Right atrium auricular region (tissue), 2 donors: Measurements from ENCODE around the gene CLUH. TPM values are rescaled to one million over a fixed set of nuclear protein-coding genes. Genes with fewer than 3 reads are reported as not detected.
"Not testable (repeated sequence)": the region's sequence is repeated elsewhere in the genome, so short reads cannot be mapped to it uniquely, and the experiment has no call there.

ENCODE experiments used
- DNase-seq: peaks from one replicate; pipeline ENCODE4 v3.0.0-alpha.2; 2019; ENCODE audit warnings: low spot score
- H3K27ac ChIP-seq, 2 donors: fragments of 200-600 bp; sonication (generic); 1 replicate in 1 of 2; 2 replicates in 1 of 2; pipeline ENCODE4 v1.5.1; 2016 to 2019
- H3K27me3 ChIP-seq, 2 donors: fragments of 200-600 bp; sonication (generic); one replicate each; pipeline versions ENCODE4 v1.5.1 to v1.6.0; 2017 to 2019
- H3K36me3 ChIP-seq: fragments of 200-600 bp; sonication (generic); one replicate; pipeline ENCODE4 v1.5.1; 2016
- H3K4me1 ChIP-seq, 2 donors: fragments of 200-600 bp; sonication (generic); one replicate each; pipeline versions ENCODE4 v1.5.1 to v1.6.0; 2017 to 2019
- H3K4me3 ChIP-seq, 2 donors: fragments of 200-600 bp; sonication (generic); 1 replicate in 1 of 2; 2 replicates in 1 of 2; pipeline ENCODE4 v1.5.1; 2017 to 2019; ENCODE audit warnings: mild to moderate bottlenecking in 1 of 2, moderate library complexity in 1 of 2
- H3K9me3 ChIP-seq, 2 donors: fragments of 200-600 bp; sonication (generic); one replicate each; pipeline ENCODE4 v1.5.1; 2019
- microRNA counts, 2 donors: library from miRNA; unstranded; fragments of <30 nt; microRNA quantifications; one replicate each; lab custom pipeline; 2016 to 2017
- microRNA-seq, 2 donors: library from miRNA; unstranded; fragments of <30 nt; microRNA quantifications; one replicate each; pipeline ENCODE4, GENCODE V29; 2016 to 2017; ENCODE audit warnings: borderline number of aligned reads in 2 of 2, borderline replicate concordance in 1 of 2
- total RNA-seq, 2 donors: library from RNA; depleted of rRNA; stranded (reverse); fragments of >200 nt; gene quantifications; one replicate each; pipeline ENCODE4 v1.1.0, GENCODE V29; 2016
- TF ChIP-seq, protein P1 (sequence below), 2 donors: fragments of 200-600 bp; sonication (generic); IDR thresholded peaks; one replicate each; pipeline ENCODE4 v1.5.1; 2019; ENCODE audit warnings: antibody characterized with exemption in 2 of 2

CLUH gene
- total RNA-seq, 2 donors from 2014 or later: 94.4 to 126 TPM

- H3K27ac ChIP-seq: no peak overlapping the region
- no peaks in the 10 kb centered on the region for H3K27me3 ChIP-seq
- H3K4me1 ChIP-seq: no peaks in the 10 kb centered on the region
- no peak for DNase-seq
- H3K4me3 ChIP-seq: no peak overlapping the region
- TF ChIP-seq, protein P1, sequence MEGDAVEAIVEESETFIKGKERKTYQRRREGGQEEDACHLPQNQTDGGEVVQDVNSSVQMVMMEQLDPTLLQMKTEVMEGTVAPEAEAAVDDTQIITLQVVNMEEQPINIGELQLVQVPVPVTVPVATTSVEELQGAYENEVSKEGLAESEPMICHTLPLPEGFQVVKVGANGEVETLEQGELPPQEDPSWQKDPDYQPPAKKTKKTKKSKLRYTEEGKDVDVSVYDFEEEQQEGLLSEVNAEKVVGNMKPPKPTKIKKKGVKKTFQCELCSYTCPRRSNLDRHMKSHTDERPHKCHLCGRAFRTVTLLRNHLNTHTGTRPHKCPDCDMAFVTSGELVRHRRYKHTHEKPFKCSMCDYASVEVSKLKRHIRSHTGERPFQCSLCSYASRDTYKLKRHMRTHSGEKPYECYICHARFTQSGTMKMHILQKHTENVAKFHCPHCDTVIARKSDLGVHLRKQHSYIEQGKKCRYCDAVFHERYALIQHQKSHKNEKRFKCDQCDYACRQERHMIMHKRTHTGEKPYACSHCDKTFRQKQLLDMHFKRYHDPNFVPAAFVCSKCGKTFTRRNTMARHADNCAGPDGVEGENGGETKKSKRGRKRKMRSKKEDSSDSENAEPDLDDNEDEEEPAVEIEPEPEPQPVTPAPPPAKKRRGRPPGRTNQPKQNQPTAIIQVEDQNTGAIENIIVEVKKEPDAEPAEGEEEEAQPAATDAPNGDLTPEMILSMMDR (IDR thresholded peaks at IDR 0.05): no peak
- H3K36me3 ChIP-seq: peaks cover 9% of the 10 kb centered on the region
- no peaks in the 10 kb centered on the region for H3K9me3 ChIP-seq
Observed at GRCh38 chr17:2656283-2656682, 55.3 kb downstream of the CLUH start.

DNA sequence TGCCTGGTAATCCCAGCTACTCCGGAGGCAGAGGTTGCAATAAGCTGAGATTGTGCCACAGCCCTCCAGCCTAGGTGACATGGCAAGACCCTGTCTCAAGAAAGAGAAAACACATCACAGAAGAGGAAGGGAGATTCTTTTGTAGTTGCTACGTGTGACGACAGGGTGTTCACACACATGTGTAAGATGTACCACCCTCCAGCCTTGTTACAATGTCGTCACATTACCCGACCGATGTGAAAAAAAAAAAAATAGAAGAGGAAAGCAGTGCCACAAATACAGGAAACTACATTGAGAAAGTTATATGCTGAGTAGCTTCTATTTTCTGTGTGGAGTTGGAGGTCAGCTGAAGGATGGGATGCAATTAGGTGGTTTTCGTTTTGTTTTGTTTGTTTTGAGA, 56.0 kb downstream of the CLUH start:
- H3K27ac ChIP-seq: no peak overlapping the region
- H3K4me1 ChIP-seq: no peaks in the 10 kb centered on the region
- H3K9me3 ChIP-seq: no peaks in the 10 kb centered on the region
- no peak overlapping the region for H3K4me3 ChIP-seq
- H3K36me3 ChIP-seq: peaks cover 9% of the 10 kb centered on the region
- H3K27me3 ChIP-seq: no peaks in the 10 kb centered on the region
- TF ChIP-seq, protein P1 (IDR thresholded peaks at IDR 0.05): no peak
- no peak for DNase-seq

DNA sequence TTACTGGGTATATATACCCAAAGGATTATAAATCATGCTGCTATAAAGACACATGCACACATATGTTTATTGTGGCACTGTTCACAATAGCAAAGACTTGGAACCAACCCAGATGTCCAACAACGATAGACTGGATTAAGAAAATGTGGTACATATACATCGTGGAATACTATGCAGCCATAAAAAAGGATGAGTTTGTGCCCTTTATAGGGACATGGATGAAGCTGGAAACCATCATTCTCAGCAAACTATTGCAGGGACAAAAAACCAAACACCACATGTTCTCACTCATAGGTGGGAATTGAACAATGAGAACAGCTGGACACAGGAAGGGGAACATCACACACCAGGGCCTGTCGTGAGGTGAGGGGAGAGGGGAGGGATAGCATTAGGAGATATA, 58.7 kb downstream of the CLUH start:
- H3K27ac ChIP-seq, DNase-seq, H3K27me3 ChIP-seq, H3K9me3 ChIP-seq, H3K4me1 ChIP-seq, H3K4me3 ChIP-seq: not testable (repeated sequence)
- H3K36me3 ChIP-seq: peaks cover 12% of the 10 kb centered on the region

- Histone ChIP-seq H3K9me3 (no peaks in the 10 kb centered on the region), H3K4me3 (no peak overlapping the region), H3K4me1 (no peaks in the 10 kb centered on the region), H3K27ac (no peak overlapping the region), H3K27me3 (no peaks in the 10 kb centered on the region), H3K36me3 (peaks cover 5% of the 10 kb centered on the region)
- TF ChIP-seq, protein P1 (IDR thresholded peaks at IDR 0.05): no peak
- no peak for DNase-seq
Observed at GRCh38 chr17:2649191-2649590, 62.4 kb downstream of the CLUH start.

DNA sequence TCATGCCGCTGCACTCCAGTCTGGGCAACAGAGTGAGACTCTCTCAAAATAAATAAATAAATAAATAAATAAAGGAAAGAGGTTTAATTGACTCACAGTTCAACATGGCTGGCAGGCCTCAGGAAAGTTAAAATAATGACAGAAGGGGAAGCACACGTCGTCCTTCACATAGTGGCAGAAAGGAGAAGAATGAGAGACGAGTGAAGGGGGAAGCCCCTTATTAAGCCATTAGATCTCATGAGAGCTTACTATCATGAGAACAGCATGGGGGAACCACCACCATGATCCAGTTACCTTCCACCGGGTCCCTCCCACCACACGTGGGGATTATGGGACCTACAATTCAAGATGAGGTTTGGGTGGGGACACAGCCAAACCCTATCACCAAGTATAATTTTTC, 63.6 kb downstream of the CLUH start:
- Histone ChIP-seq H3K4me1 (no peaks in the 10 kb centered on the region), H3K27me3 (no peaks in the 10 kb centered on the region), H3K36me3 (peaks cover 3% of the 10 kb centered on the region), H3K4me3 (no peak overlapping the region), H3K9me3 (no peaks in the 10 kb centered on the region), H3K27ac (no peak overlapping the region)
- no peak for DNase-seq
- TF ChIP-seq, protein P1 (IDR thresholded peaks at IDR 0.05): no peak

GRCh38 chr17:2644971-2645370, 66.6 kb downstream of the CLUH start:
- TF ChIP-seq, protein P1 (IDR thresholded peaks at IDR 0.05): no peak
- H3K4me1 ChIP-seq: no peaks in the 10 kb centered on the region
- no peaks in the 10 kb centered on the region for H3K27me3 ChIP-seq
- H3K4me3 ChIP-seq: no peak overlapping the region
- DNase-seq: no peak
- H3K9me3 ChIP-seq: no peaks in the 10 kb centered on the region
- peaks cover 6% of the 10 kb centered on the region for H3K36me3 ChIP-seq
- no peak overlapping the region for H3K27ac ChIP-seq

MicroRNA genes within 50 kb of the gene (microRNA counts, 767-probe panel; counts per million panel counts)
- microRNA hsa-miR-1253 (lab: Ali Mortazavi, UCI): 0 to 31.0 counts per million in 2 donors

Small RNAs within 50 kb of the gene (microRNA-seq; reads per million reads assigned to microRNA genes)
- gene MIR1253 (0 reads per million in 2 donors), gene MIR6776 (0 to 2.1 reads per million in 2 donors)

Other genes with a start within 250 kb of the CLUH start
- gene METTL16, start 199.9 kb downstream of the CLUH start, total RNA-seq: 10 to 100 TPM; 16.4 to 17.9 TPM
- 10 to 100 TPM; 55.4 to 71.6 TPM for gene PAFAH1B1, start 118.1 kb downstream of the CLUH start, total RNA-seq
- not detected for gene CCDC92B, start 37.9 kb upstream of the CLUH start, total RNA-seq
- gene RAP1GAP2, start 84.7 kb upstream of the CLUH start, total RNA-seq: 10 to 100 TPM; 22.4 to 32.9 TPM